UCSD-AML1 (cell line): ENCODE measurements around the gene PAPSS2.
"Not testable (repeated sequence)": the region's sequence is repeated elsewhere in the genome, so short reads cannot be mapped to it uniquely, and the experiment has no call there.

ENCODE experiments used
- DNase-seq: peaks from one replicate; lab custom pipeline; 2025; ENCODE audit not compliant: unreplicated experiment; lab: John Stamatoyannopoulos, UW

PAPSS2 gene

DNA sequence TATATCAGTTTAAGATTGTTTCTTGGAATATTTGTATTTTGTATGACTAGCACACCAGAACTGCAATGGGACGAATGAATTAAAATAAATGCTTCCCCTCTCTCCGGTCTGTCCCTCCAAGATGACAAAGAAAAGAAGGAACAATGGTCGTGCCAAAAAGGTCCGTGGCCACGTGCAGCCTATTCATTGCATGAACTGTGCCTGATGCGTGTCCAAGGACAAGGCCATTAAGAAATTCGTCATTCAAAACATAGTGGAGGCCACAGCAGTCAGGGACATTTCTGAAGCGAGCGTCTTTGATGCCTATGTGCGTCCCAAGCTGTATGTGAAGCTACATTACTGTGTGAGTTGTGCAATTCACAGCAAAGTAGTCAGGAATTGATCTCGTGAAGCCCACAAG lies 17.2 kb upstream of the PAPSS2 start:
- no peak for DNase-seq

DNA sequence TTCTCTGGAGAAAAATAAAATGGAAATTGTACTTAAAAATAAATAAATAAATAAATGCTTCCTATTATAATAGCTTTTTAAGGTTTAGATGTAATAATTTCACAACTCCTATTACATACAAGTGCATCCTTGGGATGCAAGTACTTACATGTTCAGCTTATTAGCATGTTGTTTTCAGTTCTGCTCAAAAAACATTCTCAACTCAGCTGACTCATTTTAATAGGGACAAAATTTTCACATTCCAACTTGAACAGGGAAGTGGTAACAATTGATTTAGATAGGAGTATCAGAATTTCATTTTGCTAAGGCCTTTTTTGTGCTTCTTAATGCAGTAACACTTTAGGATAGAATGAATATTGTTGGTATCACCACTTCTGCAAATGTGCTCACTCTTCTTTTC lies 16.7 kb upstream of the PAPSS2 start:
- DNase-seq, result no peak

DNA sequence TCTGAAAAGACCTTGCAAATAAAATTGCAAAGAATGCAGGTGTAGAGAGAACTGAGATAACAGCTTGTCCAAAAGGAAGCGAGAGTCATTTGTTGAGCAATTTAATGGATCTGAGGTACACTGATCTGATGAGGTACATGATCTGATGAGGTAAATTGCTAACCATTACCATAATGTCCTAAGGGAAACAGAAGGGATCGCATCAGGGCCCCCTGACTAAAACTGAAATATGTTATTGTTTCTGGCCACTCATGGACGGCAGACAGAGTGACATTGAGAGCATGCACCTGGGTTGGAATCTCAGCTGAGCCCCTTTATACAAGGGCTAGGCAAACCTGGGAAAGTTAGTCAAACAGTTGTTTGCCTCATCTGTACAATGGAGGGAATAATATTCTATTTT lies 15.8 kb upstream of the PAPSS2 start:
- DNase-seq, result no peak

DNA sequence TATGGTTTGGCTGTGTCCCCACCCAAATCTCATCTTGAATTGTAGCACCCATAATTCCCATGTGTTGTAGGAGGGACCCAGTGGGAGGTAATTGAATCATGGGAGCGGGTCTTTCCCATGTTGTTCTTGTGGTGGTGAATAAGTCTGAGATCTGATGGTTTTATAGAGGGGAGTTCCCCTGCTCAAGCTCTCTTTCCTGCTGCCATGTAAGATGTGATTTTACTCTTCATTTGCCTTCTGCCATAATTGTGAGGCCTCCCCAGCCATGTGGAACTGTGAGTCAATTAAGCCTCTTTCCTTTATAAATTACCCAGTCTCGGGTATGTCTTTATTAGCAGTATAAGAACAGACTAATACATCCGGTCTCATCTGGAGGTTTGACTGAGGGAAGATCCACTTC lies 15.2 kb upstream of the PAPSS2 start:
- not testable (repeated sequence) for DNase-seq

DNA sequence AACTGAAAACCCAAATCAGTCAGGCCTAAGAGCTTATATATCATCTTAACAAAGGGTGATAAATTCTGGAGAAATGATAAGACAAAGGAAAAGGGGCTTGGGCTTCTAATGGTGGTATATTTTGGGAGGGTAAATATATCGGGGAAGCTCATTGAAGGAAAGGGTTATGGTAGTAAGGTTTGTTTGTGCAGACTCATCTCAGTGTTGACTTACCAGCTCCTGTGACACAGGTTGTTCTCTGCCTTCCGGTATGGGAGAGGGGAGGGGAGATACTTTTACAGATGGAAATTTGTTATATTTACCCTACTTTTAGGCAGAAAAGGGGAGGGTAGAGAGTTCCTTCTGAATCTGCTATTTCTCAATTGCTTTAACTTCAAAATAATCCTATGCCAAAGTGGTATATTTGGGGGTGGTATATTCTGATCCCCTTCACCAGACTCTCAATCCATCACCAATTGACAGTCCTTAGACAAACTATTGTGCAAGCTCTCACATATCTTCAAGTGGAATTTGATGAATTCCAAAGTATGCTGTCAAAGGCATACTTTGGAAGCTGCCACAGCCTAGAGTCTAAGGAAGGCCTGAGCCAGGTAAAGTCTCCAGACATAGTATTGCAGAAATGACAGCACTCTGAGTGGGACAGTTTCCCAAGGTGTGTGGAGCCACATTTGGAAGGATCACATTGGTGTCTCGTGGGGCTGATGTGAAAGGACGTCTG lies 13.3 kb upstream of the PAPSS2 start:
- no peak for DNase-seq

DNA sequence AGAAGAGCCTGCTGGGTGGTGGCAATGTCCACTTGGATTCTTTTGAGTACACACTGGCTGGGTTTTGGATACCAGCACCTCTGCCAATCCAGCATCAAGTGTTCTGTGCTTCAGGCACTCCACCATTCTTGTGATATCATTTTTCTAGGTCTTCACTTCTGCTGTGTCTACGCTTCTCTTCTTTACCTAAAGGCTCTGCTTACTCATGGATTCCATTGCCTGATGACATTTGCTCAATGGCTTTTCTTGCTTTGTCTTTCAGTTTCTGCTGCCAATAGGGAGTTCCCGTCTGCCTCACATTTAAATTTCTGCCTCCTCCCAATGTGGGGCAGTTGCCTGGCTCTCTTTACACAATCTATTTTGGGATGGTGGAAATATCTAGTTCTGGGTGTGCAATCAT lies 12.7 kb upstream of the PAPSS2 start:
- DNase-seq, result no peak

DNA sequence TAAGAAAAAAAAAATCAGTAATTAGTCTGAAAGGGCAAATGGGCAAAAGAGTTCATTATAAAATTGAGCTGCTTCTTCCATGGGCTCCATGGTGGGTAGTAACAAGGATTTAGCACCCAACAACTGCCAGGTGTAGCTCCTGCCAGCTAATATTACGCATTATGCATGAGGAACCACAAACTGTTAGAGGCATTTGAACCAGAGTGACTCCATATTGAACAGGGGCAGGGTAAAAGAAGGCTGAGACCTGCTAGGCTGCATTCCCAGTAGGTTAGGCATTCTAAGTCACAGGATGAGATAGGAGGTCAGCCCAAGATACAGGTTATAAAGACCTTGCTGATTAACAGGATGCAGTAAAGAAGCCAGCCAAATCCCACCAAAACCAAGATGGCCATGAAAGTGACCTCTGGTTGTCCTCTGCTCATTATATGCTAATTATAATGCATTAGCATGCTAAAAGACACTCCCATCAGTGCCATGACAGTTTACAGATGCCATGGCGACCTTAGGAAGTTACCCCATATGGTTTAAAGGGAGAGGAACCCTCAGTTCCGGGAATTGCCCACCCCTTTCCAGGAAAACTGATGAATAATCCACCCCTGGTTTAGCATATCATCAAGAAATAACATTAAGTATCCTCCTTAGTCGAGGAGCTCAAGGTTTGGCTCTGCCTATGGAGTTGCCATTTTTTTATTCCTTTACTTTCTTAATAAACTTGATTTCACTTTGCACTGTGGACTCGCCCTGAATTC lies 8.7 kb upstream of the PAPSS2 start:
- no peak for DNase-seq

DNA sequence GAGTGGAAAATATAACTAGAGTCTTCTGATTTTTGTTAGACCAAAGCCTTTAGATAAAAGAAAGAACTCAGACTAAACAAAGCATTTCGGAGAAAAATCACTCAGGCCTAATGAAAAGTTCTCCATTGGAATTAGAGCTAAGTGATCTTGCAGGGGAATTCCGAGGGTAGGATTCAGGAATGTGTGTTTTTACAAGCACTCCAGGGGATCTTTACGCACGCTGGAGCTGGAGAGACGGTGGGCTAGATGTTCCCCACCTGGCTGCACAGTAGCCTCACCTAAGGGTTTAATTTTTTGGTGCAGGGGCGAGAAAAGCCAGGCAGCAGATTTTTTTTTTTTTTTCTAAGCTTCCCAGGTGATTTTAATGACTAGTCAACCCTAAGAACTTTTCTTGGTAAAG lies 7.9 kb upstream of the PAPSS2 start:
- no peak for DNase-seq

DNA sequence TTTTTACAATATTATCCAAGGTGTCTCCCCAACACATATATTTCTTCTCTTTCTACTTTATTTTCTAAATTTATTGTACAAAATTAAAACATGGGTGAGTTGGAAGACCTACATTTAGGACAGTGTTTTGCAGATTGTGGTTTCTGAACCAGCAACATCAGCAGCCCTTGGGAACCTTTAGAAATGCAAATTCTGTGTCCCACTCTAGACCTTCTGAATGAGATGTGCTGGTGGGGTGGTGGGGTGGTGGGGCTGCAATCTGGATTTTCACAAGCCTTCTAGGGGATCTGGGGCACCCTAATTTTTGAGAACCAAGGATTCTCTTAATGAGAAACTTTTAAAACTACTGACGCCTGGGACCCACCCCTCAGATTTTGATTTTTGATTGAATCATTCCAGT lies 7.4 kb upstream of the PAPSS2 start:
- DNase-seq, result no peak

DNA sequence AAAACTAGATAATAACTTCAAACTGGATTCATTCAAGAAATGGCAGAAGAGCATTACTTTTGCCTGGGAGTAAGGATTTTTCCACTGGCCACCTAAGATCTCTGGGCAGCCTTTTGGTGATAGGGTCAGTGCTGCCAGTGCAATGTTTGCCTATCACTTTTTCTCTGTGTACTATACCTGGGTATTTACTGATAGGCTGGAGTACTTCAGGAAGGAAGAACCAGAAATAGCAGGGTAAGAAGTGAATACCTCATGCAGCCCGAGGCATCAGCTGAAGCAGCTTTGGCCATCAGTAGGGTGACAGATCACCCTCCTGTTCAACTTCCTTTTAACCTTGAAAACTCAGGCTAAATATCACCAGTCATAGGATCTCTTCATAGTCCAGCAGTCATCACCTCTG lies 5.5 kb upstream of the PAPSS2 start:
- DNase-seq, result no peak

DNA sequence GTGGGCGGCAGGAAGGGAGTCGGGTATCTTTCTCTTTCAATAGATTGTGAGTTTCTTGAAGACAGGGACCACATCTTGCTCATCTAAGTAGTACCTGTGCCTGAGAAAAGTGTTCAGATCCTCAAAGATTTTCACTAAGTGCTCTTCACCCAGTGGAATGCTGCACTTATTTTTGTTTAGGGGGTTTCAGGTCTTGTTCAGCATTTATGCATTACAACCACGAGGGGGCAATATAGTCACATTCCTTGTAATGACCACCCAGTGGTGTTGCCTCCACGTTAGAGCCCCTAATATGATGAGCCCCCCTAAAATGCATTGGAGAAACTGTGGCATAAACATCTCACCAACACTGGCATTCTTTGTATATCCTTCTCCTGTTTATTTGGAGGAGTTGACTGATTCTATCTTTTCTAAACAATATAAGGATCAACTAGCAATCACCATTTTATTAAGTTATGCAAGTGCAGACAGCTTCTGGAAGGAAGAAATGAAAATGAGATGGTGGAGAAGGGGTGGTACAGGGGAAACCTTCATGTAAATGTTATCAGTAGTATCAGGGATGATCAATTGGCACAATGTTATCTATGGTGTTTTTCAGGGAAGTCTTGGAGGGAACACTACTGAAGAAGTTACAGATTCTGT lies 3.1 kb upstream of the PAPSS2 start:
- no peak for DNase-seq

DNA sequence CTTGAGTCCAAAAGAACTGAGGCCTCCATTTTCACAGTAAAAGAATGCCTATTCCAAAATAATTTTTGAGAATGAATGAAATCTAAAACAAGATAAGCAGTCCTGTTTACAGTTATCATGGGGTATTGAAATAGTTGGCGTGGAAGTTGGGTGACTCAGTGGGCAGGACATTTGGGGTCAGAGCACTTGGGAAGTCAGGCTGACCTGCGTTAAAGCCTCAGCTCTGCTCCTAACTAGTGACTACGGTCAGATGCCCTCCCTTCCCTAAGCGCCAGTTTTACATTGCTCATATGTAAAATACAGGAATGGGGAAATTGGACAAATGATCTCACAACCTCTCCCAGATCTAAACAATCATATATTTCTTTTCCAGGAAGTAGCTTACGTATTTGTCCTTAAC lies 2.3 kb upstream of the PAPSS2 start:
- no peak for DNase-seq

DNA sequence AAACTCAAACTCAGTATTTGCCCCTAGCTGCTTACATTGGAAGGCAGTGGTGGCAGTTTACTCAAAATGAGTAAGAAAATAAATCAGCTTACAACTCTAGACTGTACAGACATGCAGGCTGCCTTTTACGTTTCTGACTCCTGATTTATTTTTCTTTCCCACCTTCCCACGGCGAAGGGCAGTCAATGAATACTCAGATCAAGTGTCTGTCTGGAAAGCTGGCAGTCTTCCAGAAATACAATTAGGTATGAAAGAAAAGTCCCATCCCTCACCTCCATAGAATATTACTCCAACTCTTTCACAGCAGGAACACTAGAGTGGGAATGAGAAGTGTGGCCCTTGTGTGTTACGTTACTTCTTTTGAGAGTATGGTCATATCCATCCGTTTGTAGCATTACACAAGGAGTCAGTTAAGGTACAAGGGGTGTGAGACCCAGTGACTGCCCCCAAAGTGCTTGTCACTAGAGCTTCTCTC lies 1.3 kb upstream of the PAPSS2 start:
- no peak for DNase-seq

DNA sequence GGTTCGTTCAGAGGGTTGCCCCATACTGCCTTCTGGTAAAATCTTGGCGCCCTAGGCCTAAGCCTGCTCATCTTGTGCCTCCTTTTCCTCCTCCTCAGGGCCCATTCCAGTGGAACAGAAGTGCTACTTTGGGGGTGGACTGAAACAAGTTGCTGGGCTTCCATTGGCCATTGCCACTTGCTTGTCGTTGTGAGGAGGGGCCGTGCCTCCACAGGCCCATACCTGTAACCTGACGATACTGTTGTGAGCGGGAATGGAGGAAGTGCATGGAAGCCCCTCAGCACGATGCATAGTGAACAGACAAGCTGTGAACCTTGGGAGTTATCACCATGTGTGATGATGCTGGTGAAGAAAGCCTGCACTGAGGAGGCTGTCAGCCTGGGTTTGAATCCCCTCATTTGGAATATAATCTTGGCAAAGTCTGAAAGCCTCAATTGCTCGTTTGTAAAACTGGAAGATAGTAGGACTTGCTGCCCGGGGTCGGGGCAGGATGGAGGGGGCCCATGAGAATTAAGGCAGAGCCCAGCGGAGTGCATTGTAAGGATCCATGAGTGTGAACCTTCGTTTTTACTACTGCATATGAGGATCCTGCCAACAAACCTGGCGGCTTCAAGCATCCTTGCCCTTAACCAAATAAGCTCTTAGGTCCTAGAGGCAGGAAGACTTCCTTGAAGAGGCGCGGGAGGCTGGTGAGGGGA lies 671 bp upstream of the PAPSS2 start:
- DNase-seq, result no peak

DNA sequence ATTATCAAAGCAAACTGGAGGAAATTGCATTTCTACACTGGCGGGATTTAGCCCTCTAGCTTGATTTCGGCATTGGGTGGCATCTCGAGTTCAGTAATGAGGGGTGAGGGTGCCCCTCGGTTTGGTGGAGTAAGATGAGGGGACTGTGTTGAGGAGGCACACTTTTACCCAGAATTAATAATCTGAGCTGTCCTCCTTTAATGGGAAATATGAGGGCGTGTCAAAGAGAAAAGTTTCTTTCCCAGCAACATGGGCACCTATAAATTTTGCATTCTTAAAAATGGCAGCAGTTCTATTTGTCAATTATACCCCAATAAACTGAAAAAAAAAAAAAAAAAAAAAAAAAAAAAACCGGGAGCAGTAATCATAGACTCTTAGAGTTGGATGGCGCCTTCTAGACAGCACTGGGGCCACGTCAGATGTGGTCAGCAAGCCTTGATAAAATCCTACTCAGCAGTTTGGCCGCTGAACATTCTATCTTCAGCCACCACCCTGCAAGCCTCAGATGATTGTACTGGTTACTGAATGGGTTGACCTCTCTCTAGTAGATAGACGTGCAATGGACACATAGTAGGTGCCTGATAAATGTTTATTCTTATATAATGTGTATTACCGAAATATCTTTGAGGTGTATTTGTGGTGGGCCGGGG lies 931 bp downstream of the PAPSS2 start:
- no peak for DNase-seq

DNA sequence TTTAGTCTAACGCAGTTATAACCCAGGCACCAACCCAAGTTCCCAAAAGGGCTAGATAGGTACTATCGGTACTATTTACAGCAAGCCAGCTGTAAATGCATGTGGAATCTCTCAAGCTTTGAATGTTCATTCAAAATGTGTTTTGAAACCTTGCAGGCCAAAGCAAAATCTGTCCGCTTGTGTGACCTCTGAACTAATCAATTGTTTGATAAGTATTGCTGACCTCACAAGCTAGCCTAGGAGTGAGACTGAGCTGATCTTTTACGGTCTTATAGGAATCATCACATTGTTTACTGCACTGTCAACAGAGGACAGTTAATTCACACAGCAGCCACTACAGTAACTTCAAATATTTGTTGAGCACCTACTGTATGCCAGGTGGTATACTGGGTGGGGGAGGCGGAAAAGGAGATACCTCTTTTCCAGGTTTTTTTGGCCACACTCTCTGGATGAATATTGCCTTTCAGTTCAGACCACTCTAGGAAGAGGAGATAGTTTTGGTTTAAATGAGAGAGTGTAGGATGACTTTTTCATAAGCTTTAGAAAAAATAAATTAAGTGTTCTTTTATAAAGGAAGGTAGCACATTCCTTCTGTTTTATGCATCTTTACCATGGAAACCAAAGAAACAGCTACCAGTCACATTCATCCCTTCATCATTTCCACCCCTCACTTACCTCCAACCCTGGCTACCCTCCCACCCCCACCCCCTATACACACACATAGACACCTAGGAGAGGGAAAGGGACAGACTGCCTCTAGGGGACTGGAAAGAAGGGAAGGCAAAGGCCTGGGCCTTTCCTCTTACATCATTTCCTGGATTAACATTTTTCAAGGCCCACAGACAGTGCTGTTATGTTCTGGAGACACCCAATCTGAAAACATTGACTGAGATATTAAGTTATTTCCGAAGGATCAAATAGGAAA lies 2.4 kb downstream of the PAPSS2 start:
- DNase-seq, result no peak

DNA sequence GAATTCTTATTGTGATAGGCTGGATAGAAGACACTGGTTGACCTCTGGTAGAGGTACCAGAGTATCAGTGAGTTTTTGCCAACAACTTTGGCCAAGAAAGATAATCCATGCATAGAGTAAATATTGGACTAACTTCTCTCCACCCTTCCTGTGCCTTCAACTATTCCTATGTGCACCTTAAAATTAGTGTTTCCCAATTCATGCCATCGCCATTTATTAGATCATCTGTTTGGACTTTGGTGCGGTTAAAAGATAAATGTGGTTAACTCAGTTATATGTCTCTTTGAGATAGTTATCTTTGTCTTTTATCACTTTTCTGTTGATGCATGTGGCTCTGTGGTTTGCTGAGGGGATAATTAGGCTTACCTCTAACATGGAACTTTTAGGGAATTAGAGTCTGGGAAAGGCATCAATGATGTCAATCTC lies 4.6 kb downstream of the PAPSS2 start:
- no peak for DNase-seq

DNA sequence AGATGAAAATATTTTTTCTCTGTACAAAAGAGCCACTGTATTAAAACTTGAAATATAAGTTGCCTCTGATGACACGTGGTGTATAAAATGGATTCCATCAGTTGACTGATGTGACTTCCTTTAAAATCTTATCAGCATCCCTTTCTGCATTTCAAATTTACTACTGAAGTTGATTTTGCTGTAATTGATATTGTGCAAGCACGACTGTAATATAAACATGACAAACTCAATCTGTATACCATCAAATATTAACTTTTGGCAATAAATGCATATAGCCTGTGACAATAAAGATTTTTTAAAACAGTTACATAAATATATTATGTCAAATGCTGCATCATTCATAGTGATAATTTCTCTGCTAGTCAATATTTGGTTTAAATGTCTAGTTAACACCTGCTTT lies 7.8 kb downstream of the PAPSS2 start:
- no peak for DNase-seq

DNA sequence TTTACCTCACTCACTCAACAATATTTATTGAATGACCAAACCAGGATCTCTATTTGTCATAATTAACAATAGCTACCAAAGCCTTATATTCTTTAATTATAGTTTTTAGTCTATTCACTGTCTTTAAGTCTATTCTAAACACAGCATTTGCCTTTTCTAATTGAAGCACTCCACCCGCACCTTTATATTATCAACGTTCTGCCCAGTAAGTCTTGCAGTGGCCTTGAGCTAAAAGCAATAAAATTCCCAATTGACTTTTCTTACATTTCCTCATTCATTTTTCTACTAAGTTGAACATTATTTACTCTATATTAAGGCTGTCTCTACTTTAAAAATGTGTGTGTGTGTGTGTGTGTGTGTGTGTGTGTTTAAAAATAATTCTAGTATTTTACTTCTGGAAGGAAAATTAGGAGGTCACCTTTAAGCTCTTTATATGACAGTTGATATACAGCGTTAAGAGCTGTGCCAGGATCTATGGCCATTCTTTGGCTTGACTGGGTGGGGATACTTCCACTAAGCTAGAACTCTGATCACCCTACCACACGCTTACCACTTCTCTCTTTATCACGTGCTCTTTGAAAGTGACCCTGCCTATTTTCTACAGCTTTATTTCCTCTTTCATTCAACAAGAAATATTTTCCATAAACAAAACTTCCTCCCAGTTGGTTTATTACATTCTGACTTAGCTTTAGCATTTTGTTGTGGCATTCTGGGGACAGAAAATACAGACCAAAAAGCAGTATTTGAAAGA lies 8.8 kb downstream of the PAPSS2 start:
- DNase-seq, result no peak
